D721Med (cell line): Measurements from ENCODE around the gene CD27.
"Not testable (repeated sequence)": the region's sequence is repeated elsewhere in the genome, so short reads cannot be mapped to it uniquely, and the experiment has no call there.

ENCODE experiments used
- DNase-seq: peaks from one replicate; pipeline ENCODE4 v3.0.0; 2011; ENCODE audit warnings: low spot score; ENCODE audit not compliant: insufficient read length
- FAIRE-seq: peaks from 2 replicates; lab custom pipeline; 2011; peaks lifted over from hg19 to GRCh38; lab: Jason Lieb, UNC
- TF ChIP-seq, protein P1 (sequence below): IDR thresholded peaks from 2 replicates; pipeline ENCODE4 v1.5.1; 2012; ENCODE audit warnings: mild to moderate bottlenecking, control low read depth; ENCODE audit not compliant: insufficient read depth; ENCODE audit errors: missing control alignments

The CD27 gene

DNA sequence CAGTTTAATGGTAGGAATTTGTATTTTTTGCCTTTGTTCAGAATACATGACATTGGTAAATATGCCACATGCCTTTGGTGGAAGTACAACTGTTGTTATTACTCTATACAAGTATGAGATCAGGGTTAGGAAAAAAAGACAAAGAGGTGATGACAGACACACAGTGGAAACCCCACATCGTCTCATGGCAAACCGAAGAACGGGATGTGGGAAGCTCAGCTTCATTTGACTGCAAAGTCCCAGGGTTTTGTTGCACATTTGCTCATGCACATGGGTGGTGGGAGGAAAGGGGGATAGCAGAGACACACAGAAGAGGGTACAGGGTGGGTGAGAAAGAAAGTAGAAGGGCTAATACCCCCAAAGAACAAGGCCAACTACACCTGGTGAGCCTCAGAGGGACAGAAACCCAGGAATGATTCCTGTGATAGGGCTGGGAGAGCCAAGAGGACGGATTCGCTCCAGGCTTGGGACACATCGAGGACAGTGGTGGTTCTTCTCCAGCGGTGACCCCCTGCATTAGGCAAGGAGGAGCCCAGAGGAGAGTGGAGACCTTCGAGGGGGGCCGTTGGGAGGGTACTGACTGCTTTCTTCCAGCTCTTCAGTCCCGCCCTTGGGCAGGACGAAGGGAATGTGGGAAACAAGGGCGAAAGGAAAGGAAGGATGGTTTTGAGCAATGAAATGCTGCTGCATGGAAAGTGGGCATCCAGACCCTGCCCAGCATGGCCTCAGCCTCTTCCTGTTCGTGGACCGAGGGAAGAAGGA is 17.7 kb downstream of the CD27 start:
- TF ChIP-seq, protein P1, sequence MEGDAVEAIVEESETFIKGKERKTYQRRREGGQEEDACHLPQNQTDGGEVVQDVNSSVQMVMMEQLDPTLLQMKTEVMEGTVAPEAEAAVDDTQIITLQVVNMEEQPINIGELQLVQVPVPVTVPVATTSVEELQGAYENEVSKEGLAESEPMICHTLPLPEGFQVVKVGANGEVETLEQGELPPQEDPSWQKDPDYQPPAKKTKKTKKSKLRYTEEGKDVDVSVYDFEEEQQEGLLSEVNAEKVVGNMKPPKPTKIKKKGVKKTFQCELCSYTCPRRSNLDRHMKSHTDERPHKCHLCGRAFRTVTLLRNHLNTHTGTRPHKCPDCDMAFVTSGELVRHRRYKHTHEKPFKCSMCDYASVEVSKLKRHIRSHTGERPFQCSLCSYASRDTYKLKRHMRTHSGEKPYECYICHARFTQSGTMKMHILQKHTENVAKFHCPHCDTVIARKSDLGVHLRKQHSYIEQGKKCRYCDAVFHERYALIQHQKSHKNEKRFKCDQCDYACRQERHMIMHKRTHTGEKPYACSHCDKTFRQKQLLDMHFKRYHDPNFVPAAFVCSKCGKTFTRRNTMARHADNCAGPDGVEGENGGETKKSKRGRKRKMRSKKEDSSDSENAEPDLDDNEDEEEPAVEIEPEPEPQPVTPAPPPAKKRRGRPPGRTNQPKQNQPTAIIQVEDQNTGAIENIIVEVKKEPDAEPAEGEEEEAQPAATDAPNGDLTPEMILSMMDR = no peak
- no peak for DNase-seq
- no peak for FAIRE-seq

DNA sequence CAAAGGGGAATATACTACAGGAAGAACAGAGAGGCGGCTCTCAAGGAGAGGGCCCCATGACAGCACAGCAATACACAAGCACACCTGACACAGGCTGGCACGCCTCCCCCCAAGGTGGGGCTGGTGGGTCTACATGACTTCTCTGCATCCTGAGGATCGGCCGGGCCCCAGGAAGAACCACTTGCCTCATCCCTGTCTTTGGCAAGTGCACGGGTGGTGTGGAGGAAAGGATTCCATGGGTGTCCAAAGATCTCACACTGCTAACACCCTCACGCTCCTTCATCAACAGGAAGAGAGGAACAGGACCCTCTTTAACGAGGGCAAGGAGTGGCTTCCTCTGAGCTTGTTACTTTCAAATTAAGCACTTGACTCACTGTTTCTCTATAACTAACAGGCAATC is 18.5 kb downstream of the CD27 start:
- DNase-seq = no peak
- FAIRE-seq = no peak
- TF ChIP-seq, protein P1 = no peak

DNA sequence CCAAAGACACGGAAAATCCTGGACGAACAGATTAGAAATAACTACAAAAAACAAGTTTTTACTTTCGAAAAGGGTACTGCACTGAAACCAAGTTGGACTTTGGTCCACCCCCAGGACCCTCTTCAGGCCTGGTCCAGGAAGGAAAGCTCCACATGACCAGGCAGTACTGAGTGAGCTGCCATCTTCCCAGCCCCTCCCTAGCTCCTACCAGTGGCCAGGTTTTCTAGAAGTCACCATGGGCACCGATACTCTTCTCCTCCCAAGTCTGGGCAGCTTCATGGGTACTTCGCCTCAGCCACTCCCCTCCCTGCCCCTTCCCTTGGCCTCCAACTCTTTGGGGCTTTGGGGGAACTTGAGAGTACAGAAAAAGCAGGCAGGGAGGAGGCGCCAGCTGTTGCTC is 19.1 kb downstream of the CD27 start:
- DNase-seq (no peak), FAIRE-seq (no peak)
- TF ChIP-seq, protein P1 = no peak

DNA sequence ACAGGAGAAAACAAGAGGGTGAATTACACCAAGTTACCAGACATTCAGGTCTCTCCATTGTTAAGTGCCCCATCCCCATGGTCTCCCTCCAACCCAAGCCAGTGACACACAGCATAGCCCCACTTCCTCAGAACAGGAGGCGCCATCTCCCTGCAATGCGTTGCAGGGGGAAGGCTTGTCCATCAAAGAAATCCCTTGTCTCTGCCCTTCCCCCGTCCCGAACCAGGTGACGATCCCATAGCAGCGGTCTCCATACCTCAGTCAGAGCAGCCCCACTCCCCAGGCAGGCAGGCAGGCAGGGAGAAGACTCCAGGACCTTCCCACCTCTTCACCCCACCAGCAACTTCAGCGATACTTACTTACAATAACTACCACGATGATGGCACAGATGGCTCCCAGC is 19.8 kb downstream of the CD27 start:
- DNase-seq (no peak), FAIRE-seq (no peak)
- TF ChIP-seq, protein P1 = no peak

DNA sequence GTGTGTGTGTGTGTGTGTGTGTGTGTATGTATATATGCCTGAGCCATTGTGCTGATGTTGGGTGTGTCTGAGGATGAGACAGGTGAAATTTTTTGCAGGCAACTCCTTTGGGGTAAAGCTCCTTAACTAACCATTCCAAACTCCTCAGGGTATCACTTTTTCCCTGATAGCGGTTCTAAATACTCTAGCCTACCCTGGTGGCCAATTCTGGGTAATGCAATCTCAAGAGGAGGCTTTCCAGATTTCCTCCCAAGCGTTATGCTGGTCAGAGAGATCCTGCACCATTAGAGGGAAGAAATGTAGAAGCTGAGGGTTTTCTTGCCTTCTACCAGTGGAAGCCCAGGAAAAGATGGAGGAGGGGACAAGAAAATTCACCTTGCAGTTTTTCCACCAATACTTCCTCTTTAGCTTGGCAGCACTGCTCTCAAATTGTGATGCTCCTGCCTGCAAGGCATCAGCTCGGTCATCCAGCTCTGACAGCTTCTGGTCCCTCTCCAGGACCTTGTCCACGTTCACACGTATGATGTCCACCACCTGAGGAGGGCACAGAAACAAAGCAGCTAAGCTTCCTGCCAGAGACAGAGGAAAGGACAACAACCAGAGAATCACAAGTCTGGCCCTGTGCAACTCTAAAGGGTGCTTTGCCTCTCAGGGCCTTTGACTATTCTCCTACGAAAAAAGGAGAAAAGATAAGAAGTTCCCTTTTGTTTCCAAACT is 20.9 kb downstream of the CD27 start:
- FAIRE-seq = no peak
- TF ChIP-seq, protein P1 = peak; percentile 93
- DNase-seq = peak; percentile 79

DNA sequence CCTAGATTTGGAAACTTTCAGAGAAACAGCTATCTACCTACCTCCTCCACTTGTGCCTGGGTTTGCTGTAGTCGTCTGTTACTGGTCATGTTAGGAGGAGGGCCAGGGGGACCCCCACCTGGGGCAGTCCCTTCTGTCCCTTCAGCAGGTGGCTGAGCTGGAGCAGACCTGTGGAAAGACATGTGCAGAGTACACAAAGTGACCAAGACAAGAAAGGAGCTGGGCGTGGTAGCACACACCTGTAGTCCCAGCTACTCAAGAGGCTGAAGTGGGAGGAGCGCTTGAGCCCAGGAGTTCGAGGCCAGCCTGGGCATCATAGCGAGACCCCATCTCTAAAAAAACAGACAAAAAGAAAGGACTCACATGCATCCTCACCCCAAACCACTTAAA is 21.4 kb downstream of the CD27 start:
- TF ChIP-seq, protein P1 = no peak
- FAIRE-seq (no peak), DNase-seq (no peak)

DNA sequence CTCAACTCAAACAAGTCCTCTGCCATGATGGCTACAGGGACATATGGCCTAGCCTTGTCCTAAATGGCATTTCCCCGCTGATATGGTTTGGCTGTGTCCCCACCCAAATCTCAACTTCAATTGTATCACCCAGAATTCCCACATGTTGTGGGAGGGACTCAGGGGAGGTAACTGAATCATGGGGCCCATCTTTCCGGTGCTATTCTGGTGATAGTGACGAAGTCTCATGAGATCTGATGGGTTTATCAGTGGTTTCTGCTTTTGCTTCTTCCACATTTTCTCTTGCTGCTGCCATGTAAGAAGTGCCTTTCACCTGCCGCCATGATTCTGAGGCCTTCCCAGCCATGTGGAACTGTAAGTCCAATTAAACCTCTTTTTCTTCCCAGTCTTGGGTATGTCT is 22.0 kb downstream of the CD27 start:
- DNase-seq, FAIRE-seq: not testable (repeated sequence)

DNA sequence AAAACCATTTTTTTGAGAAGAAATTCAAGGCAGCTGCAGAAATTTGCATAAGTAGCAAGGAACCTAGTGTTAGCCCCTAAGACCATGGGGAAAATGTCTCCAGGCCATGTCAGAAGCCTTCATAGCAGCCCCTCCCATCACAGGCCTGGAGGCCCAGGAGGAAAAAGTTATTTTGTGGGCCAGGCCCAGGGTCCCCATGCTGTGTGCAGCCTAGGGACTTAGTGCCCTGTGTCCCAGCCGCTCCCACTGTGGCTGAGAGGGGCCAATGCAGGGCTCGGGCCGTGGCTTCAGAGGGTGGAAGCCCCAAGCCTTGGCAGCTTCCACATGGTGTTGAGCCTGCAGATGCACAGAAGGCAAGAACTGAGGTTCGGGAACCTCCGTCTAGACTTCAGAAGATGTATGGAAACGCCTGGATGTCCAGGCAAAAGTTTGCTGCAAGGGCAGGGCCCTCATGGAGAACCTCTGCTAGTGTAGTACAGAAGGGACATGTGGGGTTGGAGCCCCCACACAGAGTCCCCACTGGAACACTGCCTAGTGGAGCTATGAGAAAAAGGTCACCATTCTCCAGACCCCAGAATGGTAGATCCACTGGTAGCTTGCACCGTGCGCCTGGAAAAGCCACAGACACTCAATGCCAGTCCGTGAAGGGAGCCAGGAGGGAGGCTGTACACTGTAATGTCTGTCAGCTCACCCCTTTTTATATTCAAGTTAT is 23.0 kb downstream of the CD27 start:
- FAIRE-seq, DNase-seq: not testable (repeated sequence)
